Fibroblast of skin of abdomen (primary cell): ENCODE measurements around the gene ZDHHC7.
A peak's percentile ranks its signal among the peaks of the same experiment; 100 is the strongest.

Experiments
- DNase-seq: peaks from one replicate; pipeline ENCODE4 v3.0.0-alpha.2; 2013

Gene ZDHHC7

GRCh38 chr16:85017633-85018032 lies 6.3 kb upstream of the ZDHHC7 start:
- DNase-seq = no peak

DNA sequence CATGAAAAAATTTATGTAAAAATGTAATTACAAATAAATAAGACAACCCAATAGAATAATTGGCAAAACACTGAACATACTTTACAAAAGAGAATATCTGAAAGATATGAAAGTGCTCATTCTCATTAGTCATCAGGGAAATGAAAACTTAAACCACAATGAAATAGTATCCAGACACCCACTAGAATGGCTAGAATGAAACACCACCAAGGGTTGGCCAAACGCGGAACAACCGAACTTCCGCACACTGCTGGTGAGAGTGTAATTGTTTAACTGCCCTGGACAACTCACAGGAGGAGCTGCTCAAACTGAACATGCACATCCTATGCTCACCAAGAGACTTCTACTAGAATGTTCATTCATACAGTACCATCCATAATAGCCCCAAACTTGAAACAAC lies 5.8 kb upstream of the ZDHHC7 start:
- DNase-seq = no peak

GRCh38 chr16:85015481-85016187 lies 4.3 kb upstream of the ZDHHC7 start:
- DNase-seq = no peak

DNA sequence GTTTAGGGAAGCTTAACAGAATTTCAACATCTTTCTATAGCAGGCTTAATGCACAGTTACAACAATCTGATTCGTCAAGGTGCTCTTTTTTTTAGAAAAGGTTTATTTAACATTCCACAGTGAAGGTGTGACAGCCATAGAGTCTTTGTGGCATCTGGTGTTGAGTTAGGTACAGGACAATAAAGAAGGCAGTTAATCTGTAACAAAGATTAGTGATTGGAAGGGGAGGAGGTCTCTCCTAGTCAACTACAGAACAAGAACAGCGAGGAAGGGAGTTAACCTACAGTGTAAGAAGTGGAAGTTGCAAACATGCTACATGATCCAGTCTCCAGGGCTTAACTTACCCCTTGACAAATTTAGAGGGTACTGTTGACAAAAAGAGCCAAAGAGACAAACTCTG lies 3.0 kb upstream of the ZDHHC7 start:
- DNase-seq = no peak

- DNase-seq = no peak
Observed at GRCh38 chr16:85011846-85012284, 530 bp upstream of the ZDHHC7 start.

DNA sequence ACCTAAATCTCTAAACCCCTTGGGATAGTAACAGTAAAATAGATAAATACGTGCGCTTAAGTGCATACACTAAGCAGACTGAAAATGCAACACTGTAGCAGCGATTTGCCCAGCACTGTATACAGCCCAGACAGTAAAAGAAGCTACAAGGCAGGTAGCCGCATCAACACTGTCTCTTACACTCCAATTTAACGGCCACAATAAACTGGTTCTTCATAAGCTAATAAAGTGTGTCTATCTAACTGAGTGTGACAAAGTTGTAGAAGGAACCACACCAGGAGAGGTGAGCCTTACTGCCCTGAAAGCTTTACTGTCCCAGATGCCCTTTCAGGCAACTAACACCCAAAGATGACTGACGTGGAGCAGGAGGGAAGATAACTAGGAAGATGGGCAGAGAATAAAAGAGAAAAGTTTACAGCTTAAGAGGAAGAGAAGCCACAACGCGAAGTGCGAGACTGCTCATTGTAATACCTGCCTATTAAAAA lies 847 bp downstream of the ZDHHC7 start:
- DNase-seq = no peak

- no peak for DNase-seq
Observed at GRCh38 chr16:85008271-85008670, 3.1 kb downstream of the ZDHHC7 start.

DNA sequence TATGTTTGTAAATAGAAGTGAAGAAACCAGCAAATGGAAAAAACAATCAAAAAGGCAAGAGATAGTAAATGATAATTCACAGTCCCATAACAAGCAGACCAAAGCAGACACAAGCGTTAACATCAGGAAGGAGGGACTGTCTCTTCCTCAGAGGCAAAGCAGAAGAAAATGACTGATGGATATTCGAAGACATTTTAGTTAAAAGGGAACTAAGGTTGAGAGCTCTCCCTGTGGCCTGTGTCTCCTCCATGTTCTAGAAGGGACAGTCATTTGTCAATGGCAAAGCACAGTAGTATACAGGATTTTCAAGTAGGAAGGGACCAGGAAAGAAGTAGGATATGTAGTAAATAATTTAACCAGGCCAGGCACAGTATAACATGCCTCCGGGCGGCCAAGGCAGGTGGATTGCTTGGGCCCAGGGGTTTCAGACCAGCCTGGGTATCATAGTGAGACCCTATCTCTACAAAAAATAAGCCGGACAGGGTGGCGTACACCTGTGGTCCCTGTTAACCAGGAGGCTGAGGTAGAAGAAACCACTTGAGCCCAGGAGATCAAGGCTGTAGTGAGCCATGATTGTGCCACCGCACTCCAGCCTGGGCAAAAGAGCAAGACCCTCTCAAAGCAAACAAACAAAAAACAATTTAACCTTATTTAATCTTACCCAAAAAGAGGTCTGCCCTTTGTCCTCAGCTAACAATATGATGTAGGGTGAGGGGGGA lies 3.7 kb downstream of the ZDHHC7 start:
- no peak for DNase-seq

GRCh38 chr16:85006639-85007038 lies 4.7 kb downstream of the ZDHHC7 start:
- peak; percentile 74 for DNase-seq

DNA sequence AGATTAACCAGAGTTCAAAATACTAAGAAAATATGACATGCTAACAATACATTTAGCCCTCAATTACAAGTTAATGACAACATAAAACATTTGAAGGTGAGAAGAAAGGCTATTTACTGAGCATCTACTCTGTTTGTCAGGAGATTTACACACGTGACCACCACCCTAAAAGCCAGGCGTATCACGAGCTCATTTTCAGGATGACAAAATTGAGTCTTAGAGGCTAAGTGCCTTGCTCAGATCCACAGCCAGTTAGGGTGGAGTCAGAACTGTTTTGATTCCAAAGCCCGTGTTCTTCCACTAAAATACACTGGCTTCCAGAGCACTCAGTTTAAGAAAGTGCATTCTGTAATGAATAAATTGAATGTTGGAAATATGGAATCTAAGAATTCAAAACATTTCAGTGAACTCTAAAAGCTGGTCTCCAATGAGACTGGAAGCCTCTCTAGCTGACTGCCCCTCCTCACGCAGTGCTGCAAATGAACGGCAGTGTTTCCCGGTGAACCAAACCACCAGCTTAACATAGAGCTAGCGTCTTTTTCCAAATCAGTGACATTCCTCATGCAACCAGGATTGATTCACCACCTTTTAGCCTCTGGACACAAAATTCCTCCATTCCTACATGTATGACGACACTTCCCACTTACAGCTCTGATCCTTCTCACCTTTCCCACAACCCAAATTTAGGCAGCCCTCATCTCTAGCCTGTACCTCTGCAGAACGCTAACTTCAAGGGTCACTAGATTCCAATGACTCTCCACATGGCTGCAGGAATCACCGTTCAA lies 5.9 kb downstream of the ZDHHC7 start:
- DNase-seq = peak; percentile 63

DNA sequence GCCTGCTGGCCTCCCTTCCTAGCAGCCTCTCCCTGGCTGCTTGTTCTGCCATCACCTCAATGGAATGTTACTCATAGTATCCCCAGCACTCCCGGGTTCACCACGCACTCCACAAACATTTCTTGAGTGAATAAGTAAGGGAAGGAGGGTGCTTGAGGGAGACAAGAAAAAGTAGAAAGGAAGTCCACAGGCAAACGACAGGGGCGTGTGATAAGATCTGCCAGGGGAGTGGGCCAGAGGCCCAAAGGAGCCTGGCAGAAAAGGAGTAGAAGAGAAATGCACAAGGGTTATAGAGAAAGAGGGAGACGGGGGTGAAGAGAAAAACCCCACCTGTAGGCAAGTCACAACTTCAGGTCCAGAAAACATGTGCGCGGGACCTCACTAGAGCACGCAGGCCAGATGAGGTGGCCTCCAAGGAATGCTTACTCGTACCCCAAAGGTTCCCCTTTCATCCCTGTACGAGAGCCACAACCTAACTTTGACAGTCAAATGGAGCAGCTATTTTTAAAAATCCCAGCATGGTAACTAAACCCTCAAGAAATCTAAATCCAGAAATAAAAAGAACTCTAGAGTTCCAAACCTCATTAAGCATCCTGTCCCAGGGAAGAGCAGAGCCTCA lies 6.6 kb downstream of the ZDHHC7 start:
- peak; percentile 94 for DNase-seq

DNA sequence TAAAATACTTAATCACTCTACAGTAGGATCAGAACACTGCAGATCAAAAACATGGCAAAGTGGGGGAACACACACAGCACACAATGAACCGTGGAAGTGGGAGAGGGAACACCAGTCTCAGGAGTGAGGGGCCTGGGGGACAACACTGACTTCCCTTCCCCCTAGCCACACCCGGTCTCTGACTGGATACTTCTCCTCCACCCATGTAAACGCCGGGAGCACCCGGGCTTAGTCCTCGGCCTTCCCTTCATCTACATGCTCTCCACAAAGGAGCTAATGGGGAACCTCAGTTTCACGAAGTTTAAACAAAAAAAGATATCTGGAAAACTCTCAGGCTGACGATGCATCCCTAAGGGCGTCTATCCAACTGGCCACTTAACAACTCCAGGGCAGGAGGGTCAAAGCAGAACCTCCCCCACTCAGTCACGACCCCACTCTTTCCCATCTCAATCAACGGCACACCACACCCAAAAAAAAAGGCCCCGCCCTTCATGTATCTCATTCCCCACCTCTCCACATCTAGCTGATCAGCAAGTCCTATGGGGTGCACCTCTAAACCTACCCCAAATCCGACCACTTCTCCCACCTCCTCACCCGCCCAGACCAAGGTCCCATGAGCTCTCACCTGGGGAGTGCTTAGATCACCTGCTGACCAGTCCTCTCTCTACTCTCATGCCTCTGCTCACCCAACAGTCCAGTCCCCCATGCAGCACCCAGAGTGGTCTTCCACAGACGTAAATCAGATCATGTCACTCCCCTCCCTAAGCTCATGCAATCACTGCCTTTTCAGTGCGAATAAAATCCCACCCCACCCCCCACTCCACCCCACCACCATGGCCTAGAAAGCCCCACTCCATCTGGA lies 7.4 kb downstream of the ZDHHC7 start:
- no peak for DNase-seq

DNA sequence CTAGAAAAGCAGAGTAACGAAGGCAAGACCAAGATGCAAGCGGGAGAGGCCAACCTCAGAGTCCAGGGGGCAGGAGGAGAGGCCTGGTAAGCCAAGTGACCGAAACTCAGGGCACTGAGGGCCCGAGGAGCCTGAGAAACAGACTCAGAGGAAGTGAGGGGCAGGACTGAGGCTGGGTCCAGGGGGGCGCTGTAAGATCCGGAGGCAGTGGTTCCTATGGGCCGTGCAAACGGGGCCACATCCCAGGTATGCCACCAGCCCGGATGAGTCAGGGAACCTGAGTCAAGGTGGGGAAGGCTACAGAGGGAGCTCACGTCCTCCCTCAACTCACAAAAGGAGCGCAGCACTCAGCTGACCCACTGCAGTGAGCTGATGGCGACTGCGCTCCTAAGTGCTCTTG lies 8.3 kb downstream of the ZDHHC7 start:
- DNase-seq = no peak

DNA sequence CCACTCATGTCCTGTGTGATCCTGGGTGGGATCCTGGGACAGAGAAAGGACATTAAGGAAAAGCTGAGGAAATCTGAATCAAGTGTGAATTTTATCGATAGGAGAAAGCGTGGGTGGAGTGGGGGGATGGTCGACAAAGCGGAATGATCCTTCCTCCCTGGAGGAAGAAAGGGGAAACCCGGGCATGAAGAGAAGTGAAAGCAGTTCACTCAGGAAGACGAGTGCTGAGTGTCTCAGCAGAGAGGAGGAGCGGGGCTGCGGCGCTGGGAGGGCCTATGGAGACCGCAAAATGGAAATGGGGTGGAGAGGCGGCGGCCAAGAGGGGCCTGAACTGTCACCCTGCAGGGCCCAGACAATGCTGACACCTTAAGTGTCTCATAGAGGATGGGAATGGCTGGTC lies 8.7 kb downstream of the ZDHHC7 start:
- no peak for DNase-seq

DNA sequence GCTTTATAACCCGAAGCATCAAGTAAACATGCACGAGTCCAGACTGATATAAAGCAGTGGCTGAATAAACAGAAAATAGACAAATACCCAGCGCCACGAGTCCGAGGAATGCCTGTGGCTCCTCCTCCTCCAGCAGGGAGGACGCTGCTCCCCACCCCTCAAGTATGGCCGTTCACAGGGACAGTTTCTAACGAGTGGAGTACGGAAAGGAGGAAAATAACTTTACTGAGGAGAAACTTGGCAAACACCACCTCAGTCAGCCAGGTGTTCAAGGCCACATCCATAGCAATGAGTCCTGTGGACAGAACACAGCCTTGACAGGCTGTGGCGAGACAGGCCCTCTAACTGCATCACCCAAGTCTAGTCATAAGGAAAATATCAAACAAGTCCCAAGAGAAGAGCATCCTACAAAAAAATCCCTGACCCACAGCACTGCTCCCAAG lies 9.2 kb downstream of the ZDHHC7 start:
- no peak for DNase-seq

DNA sequence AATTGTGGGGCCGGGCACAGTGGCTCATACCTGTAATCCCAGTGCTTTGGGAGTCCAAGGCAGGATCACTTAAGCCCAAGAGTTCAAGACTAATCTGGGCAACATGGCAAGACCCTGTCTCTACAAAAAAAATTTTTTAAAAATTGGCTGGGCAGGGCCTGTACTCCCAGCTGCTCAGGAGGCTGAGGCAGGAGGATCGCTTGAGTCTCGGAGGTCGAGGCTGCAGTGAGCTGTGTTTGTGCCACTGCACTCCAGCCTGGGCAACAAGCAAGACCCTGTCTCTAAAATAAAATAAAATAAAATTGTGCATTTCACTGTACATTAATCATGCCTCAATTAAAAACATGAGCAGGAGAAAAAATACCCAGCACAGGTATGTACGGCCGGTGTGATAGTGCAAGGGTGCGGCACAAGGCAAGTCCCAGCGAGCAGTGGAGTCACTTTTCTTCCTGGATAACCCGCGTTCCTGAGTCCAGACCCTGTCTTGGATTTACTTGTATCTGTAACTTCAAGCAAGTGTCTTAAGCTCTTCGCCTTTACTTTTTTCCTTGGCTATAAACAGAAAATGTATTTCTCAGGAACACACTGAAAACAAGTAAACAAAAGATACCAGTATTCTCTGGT lies 11.4 kb downstream of the ZDHHC7 start:
- no peak for DNase-seq

DNA sequence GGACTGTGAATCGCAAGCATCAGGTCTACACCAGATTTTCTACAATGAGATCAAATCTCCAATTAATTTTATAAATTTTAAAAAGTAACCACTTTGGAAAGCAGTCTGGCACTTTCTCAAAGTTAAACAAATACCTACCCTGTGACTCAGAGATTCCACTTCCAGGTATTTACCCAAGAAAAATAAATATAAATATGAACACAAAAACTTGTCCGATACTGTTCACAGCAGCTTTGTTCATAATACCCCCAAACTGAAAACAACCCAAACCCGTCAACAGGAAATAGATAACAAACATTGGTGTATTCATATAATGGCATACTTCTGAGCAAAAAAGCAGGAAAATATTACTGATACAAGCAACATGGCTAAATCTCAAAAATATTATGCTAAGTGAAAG lies 12.1 kb downstream of the ZDHHC7 start:
- no peak for DNase-seq

GRCh38 chr16:84996365-84996764 lies 15.0 kb downstream of the ZDHHC7 start:
- DNase-seq = no peak

GRCh38 chr16:84995663-84996062 lies 15.7 kb downstream of the ZDHHC7 start:
- no peak for DNase-seq

- no peak for DNase-seq
Observed at GRCh38 chr16:84993926-84994325, 17.4 kb downstream of the ZDHHC7 start.

- DNase-seq = no peak
Observed at GRCh38 chr16:84992717-84993075, 18.6 kb downstream of the ZDHHC7 start.
